HG03558 (cell line): ENCODE results near the gene ELP6.
"Not testable (repeated sequence)": the region's sequence is repeated elsewhere in the genome, so short reads cannot be mapped to it uniquely, and the experiment has no call there.

Experiments
- ATAC-seq: cut with Tn5 transposase; IDR thresholded peaks from one replicate; pipeline ENCODE4 v1.9.1; 2021; ENCODE audit warnings: moderate number of reproducible peaks; ENCODE audit not compliant: unreplicated experiment; ENCODE audit errors: extremely low read depth

Gene ELP6

DNA sequence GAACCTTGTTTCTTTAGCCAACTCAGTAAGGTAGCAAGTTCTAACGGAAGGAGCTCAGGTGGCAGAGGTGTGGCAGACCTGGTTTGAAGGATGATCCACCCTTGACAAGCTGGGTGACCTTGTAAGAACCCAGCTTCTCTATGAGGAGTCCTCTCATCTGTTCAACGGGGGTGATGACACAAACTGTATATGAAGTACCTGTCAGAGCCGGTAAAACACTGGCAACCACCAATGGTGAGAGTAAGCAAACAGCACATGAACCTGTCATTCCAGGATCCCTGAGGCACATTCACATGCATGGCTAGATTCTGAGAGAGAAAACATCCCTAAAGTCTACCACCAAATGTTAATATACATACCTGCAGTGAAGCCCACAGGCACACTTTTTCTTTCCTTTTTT is 40.1 kb downstream of the ELP6 start:
- no peak for ATAC-seq

DNA sequence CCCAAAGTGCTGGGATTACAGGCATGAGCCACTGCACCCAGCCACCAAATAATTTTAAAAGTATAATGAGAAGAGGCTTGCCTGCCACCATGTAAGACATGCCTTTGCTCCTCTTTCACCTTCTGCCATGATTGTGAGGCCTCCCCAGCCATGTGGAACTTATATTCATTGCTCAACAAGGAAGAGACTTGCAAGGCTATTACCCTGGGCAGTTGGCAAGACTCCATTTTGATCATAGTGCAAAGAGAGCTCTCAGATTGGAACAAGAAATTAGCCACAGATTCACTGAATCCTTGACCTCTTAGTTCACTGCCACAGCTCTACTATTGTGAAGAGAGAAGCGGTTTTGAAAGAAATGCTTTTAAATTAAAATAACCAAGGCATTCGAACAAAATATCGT is 43.9 kb downstream of the ELP6 start:
- ATAC-seq, result no peak

DNA sequence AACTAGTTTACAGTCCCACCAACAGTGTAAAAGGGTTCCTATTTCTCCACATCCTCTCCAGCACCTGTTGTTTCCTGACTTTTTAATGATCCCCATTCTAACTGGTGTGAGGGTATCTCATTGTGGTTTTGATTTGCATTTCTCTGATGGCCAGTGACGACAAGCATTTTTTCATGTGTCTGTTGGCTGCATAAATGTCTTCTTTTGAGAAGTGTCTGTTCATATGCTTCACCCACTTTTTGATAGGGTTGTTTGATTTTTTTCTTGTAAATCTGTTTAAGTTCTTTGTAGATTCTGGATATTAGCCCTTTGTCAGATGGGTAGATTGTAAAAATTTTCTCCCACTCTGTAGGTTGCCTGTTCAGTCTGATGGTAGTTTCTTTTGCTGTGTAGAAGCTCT is 45.2 kb downstream of the ELP6 start:
- not testable (repeated sequence) for ATAC-seq

DNA sequence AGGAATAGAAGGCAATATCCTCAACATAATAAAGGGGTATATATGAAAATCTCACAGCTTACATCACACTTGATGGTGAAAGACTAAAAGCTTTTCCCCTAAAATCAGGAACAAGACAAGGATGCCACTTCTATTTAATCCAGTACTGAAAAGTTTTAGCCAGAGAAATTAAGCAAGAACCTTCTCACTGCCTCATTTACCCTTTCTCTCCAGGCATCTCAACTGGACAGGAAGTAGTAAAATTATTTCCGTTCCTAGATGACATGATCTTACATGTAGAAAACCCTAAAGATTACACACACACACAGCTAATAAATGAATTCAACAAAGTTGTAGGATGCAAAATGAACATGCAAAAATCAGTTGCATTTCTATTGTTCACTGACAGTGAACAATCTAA is 48.9 kb downstream of the ELP6 start:
- no peak for ATAC-seq

DNA sequence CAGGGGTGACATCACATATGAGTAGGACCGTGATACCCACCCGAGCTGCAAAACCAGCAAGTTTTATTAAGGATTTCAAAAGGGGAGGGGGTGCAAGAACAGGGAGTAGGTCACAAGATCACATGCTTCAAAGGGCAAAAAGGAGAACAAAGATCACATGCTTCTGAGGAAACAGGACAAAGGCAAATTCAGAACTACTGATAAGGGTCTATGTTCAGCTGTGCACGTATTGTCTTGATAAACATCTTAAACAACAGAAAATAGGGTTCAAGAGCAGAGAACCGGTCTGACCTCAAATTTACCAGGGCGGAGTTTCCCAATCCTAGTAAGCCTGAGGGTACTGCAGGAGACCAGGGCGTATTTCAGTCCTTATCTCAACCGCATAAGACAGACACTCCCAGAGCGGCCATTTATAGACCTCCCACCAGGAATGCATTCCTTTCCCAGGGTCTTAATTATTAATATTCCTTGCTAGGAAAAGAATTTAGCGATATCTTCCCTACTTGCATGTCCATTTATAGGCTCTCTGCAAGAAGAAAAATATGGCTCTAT is 53.9 kb downstream of the ELP6 start:
- ATAC-seq, result not testable (repeated sequence)

DNA sequence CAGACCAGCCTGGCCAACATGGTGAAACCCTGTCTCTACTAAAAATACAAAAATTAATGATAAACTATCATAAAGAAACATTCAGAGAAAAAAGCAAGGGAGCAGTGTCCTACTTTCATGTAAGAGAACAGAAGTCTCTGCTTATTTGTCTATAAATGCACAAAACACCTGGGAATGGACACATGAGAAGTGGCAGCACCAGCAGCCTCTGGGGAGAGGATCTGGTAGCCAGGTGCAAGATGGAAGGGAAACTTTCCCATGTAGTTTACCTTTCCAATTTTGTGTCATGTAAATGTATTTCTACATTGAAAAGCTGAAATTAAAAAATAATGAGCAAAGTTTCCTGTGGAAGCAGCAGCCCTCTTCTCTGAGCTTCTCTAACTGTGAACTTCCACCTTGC is 56.5 kb downstream of the ELP6 start:
- ATAC-seq, result no peak

DNA sequence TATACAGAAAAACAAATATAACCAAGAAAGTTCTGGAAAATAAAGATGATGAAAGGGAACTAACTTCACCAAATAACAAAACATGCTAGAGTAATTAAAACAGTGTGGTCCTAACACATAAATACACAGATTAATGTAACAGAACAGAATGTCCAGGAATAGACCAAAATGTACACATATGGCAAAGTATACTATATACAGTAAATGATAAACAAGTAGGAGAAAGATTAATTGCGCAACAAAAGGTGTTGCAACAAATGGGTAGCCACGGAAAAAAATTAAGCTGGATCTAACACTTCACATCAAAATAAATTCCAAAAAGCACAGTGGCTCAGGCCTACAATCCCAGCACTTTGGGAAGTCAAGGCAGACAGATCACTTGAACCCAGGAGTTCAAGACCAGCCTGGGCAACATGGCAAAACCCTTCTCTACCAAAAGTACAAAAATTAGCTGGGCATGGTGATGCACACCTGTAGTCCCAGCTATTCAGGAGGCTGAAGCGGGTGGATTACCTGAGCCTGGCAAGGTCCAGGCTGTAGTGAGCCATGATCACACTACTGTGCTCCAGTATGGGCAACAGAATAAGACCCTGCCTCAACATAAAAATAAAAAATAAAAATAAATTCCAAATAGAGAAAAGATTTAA is 57.6 kb downstream of the ELP6 start:
- no peak for ATAC-seq

DNA sequence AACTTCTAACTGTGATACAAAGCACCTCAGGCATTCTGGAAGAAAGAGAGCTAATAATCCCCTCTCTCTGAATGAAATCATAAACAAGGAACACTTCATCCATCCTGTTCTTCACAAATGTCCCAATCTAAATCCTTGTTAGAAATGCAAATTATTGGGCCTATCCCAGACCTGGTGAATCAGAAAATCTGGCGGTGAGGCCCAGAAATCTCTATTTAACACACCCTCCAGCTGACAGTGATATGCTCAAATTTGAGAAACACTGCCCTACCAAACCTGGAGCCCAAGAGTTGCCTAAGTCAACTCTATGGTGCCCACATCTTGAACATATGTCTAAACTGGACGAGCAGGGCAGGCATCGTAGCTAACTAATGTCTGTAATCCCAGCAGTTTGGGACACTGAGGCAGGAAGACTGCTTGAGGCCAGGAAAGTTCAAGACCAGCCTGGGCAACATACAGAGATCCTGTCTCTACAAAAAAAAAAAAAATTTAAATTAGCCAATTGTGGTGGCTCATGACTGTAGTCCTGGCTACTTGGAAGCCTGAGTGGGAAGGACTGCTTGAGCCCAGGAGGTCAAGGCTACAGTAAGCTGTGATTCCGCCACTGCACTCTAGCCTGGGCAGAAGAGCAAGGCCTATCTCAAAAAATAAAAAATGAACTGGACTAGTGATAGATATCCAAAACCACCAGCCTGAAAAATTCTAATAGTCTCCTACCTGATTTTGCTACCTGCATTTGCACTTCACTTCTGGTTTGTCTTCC is 60.9 kb downstream of the ELP6 start:
- ATAC-seq, result no peak
